ENCODE data around the gene YWHAG.
"Not testable (repeated sequence)": the region's sequence is repeated elsewhere in the genome, so short reads cannot be mapped to it uniquely, and the experiment has no call there.

YWHAG gene

GRCh38 chr7:76292911-76293310, 65.9 kb downstream of the YWHAG start:
- DNase-seq, result not testable (repeated sequence)

DNA sequence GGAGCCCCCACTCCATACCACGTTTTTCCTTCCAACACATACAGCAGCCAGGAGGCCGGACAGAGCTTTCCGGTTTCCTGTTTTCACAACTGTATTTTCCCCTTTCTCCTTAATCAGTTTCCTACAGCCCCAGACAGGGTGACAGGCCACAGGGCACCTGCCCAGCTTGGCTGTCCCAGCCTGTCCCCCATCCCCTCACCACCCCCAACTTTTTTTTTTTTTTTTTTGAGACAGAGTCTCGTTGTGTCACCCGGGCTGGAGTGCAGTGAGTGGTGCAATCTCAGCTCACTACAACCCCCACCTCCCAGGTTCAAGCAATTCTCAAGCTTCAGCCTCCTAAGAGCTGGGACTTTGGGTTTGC, 66.6 kb downstream of the YWHAG start:
- no peak for DNase-seq

GRCh38 chr7:76291351-76292212, 67.2 kb downstream of the YWHAG start:
- DNase-seq, result peak; percentile 67

DNA sequence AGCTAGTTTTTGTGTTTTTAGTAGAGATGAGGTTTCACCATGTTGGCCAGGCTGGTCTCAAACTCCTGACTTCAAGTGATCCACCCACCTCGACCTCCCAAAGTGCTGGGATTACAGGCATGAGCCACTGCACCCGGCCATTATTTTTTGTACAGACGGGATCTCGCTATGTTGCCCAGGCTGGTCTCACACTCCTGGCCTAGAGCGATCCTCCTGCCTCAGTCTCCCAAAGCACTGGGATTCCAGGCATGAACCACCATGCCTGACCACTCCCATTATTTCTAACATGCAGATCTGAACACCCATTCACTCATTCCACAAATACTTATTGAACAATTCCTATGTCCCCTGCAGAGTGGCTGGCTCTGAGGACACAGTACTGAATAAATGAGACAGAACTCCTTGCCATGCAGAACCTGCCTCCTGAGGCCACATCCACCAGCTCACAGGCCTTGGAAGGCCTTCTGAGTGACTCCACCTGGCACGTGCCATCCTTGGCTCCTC, 67.9 kb downstream of the YWHAG start:
- not testable (repeated sequence) for DNase-seq

DNA sequence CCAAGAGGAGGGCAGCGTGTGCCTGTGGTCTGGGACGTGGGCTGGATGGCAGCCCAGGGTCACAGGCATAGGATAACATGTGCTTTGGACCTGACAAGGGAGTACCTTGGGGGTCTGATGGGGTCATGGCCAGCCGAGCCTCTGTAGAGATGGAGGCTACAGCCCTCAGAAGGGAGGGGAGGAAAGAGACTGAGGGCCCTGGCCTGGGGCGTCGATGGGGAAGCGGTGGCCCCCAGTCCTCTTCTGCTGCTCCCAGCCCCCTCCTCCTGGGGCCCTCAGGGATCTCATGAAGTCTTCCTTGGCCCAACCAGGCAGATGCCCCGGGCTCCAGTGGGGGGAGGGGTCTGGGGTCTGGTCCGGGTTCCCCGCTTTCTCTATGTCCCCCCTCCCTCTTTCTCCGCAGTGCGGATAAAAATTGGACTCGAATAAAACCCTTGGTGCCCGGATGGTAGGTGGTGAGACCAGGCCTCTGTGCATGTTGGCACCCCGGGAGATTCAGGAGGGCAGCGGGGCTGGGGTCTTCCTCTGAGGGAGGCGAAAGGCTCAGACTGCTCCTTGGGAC, 71.9 kb downstream of the YWHAG start:
- DNase-seq, result no peak

DNA sequence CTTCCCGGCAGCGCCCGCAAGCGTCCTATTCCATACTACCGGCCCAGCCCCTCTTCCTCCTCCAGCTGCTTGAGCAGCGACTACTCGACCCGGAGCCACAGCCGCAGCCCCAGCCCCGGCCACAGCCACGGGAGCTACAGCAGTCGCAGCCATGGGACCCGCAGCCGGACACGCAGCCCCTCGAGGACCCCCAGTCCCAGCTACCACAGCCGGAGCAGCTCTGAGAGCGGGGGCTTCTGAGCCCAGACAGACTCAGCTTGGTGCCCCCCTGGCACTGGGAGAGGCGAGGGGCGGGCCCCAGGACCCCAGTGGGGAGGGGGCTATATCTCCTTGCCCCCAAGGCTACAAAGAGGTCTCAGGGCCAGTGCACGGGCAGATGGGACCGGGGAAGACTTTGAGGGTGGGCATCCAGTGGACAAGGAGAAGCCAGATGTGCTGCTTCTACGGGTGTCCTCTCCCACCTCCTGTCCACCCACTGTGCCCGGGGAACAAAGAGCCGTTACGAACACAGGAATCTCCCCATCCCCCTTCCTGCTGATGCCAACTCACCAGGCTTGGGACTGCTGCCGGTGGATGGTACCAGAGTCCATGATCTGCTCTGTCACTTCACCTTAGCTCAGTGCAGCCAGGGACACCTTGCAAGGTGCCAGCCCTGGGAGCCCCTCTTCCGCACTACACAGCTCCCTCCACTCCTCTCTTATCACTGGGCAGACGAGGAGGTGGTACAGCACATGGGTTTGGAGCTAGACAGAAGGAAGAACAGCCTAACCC, 73.0 kb downstream of the YWHAG start:
- no peak for DNase-seq

DNA sequence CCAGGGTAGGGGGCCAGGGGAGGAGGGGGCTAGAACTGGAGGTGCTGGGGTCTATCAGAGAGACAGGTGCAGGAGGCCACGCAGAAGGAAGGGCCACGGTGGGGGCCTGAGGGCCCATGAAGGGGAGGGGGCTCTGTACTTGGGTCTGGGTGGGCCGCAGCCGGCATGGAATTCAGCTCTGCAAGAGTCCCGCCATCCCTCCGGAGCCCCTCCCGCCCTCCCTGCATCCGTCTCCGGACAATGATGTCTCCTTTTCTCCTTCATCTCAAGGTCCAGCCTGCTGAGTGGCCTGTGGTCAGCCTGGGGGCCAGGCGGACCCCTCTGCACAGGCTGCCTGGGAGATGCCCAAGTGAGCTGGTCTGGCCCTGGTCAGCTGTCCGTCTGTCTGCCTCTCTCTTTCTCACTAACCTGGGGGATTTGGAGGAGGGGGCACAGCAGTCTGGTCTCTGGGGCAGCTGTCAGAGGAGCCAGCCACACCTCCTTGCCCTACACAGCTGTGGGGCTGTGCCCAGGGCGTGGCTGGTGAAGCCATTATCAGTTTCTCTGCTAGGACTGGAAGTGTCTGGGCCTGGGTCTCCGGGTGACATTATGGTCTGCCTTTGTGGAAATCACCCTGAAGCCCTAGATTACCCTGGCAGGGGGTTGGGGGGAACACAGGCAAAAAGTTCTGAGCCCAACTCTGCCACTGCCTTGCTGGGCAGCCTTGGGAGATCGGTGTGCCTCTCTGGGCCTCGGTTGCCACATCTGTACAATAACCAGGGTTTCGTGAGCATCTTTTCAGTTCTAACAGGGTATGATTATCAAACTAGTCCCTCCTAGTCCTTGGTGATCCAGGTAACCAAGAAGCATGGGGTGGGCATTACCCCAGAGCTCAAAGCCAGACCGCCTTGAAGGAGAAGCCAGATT, 75.3 kb downstream of the YWHAG start:
- DNase-seq, result no peak

DNA sequence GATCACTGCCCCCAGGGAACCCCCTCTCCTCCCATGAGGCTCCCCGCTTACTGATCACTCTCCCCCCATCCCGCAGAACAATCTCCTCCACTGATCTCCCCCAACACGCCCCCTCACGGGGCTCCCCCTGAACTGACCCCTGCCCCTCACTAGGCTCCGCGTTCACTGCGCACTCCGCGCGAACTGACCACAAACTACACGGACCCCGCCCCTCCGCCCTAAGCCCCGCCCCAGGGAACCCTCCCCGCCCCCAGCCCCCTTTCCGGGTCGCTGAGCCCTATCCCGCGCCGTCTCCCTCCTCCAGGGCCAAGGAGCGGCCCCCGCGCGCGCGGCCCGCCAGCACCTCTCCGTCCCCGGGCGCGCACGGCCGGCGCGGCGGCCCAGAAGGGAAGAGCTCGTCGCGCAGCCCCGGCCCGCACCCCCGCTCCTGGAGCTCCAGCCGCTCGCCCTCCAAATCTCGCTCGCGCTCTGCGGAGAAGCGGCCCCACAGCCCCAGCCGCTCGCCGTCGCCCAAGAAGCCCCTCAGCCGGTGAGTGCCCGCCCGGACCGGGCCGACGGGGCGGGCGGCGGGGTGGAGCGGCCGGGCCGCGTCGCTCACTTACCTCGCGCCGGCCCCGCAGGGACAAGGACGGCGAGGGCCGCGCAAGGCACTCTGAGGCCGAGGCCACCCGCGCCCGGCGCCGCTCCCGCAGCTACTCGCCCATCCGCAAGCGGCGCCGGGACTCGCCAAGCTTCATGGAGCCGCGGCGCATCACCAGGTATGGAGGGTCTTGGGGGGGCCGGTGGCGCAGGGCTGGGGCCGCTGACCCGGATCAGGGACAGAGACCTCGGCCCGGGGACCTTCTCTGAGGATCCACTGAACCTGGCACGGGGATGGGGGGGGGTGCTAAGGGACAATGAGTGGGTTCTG, 76.2 kb downstream of the YWHAG start:
- DNase-seq, result no peak

- no peak for DNase-seq
Measured at GRCh38 chr7:76281706-76282343, 77.0 kb downstream of the YWHAG start.

- DNase-seq, result no peak
Measured at GRCh38 chr7:76281006-76281705, 77.6 kb downstream of the YWHAG start.

- DNase-seq, result no peak
Measured at GRCh38 chr7:76280408-76280807, 78.4 kb downstream of the YWHAG start.

- DNase-seq, result no peak
Measured at GRCh38 chr7:76278540-76278939, 80.3 kb downstream of the YWHAG start.
